ENCODE data around the gene APOL4. TPM values are rescaled to one million over a fixed set of nuclear protein-coding genes. Genes with fewer than 3 reads are reported as not detected.
"Not testable (repeated sequence)": the region's sequence is repeated elsewhere in the genome, so short reads cannot be mapped to it uniquely, and the experiment has no call there.

Gene APOL4
- total RNA-seq, 2 experiments from 2014 or later, result not detected

DNA sequence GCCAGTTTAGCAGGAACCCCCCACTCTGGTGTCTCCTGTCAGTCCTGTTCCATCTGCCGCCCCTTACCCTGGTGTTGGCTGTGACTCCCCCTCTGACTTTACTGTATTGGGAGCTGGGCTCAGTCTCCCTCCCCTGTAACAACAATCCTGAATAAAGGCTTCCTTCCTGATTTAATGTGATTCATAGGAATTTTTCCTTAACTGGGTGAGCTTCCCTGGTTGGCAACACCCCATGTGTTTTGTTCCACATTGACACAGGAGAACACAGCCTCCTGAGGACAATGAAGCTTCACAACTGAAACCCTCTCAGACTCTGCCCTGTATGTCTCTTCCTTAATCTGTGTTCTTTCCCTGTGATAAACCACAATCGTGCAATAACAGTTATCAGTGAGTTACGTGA, 8.4 kb downstream of the APOL4 start:
- DNase-seq (no peak), ATAC-seq (ENCODE audit: poor library complexity) (no peak)
- Histone ChIP-seq H3K9me3 (ENCODE audit: control insufficient read depth in 1 of 2, insufficient read depth in 1 of 2, low read length in 2 of 2) (no peaks in the 10 kb centered on the region), H3K4me3 (ENCODE audit: low read length) (no peak overlapping the region), H3K27ac (ENCODE audit: low read depth in 1 of 2, low read length in 2 of 2) (no peak overlapping the region), H3K4me1 (ENCODE audit: insufficient read depth, low read length) (peaks cover 9% of the 10 kb centered on the region), H3K27me3 (ENCODE audit: control insufficient read depth in 1 of 2, insufficient read depth in 2 of 2, low read length in 2 of 2) (peaks cover 0 to 2% of the 10 kb centered on the region in 2 experiments), H3K36me3 (ENCODE audit: insufficient read depth, low read length) (no peaks in the 10 kb centered on the region)
- Mint-ChIP-seq H3K4me1 (ENCODE audit: low read depth) (peaks cover 6% of the 10 kb centered on the region), H3K36me3 (ENCODE audit: low read depth) (no peaks in the 10 kb centered on the region), H3K9me3 (no peaks in the 10 kb centered on the region), H3K4me3 (no peak overlapping the region), H3K27me3 (peaks cover 13% of the 10 kb centered on the region), H3K27ac (no peak overlapping the region)
- POLR2A ChIA-PET, result no interaction called here
- TF ChIP-seq, protein P1, sequence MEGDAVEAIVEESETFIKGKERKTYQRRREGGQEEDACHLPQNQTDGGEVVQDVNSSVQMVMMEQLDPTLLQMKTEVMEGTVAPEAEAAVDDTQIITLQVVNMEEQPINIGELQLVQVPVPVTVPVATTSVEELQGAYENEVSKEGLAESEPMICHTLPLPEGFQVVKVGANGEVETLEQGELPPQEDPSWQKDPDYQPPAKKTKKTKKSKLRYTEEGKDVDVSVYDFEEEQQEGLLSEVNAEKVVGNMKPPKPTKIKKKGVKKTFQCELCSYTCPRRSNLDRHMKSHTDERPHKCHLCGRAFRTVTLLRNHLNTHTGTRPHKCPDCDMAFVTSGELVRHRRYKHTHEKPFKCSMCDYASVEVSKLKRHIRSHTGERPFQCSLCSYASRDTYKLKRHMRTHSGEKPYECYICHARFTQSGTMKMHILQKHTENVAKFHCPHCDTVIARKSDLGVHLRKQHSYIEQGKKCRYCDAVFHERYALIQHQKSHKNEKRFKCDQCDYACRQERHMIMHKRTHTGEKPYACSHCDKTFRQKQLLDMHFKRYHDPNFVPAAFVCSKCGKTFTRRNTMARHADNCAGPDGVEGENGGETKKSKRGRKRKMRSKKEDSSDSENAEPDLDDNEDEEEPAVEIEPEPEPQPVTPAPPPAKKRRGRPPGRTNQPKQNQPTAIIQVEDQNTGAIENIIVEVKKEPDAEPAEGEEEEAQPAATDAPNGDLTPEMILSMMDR (IDR thresholded peaks at IDR 0.05), result no peak
- intact Hi-C loops (cut with DNase I, micrococcal nuclease), result loop anchor here in 1 of 2 experiments (10.0 kb wide), 1 partner anchor 82 kb away; no protein-coding TSS in a partner anchor
- CTCF ChIA-PET, result no interaction called here

DNA sequence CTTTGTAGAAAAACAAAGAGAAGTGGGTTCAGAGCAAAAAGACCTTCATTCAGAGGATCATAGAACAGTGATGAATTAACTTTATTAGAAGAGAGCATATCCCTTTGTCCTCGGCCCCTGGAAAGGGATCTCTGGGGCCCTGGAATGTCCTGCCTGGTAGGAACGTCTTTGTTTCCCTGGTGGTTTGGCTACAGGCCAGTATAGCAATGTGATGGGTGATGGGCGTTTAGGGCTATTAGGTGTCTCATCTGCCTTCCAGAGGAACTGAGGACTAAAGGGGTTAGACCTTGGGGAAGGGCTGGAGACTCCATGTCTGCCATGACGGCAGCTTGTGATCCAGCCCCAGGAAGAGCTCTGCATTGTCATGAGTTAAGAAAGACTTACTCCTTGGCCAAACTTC, 9.1 kb downstream of the APOL4 start:
- Mint-ChIP-seq H3K4me3 (no peak overlapping the region), H3K27me3 (peaks cover 10% of the 10 kb centered on the region), H3K27ac (no peak overlapping the region), H3K36me3 (ENCODE audit: low read depth) (no peaks in the 10 kb centered on the region), H3K4me1 (ENCODE audit: low read depth) (peaks cover 4% of the 10 kb centered on the region), H3K9me3 (no peaks in the 10 kb centered on the region)
- H3K27ac ChIP-seq (ENCODE audit: low read depth in 1 of 2, low read length in 2 of 2), result no peak overlapping the region
- no peak for ATAC-seq (ENCODE audit: poor library complexity)
- peaks cover 8% of the 10 kb centered on the region for H3K4me1 ChIP-seq (ENCODE audit: insufficient read depth, low read length)
- intact Hi-C loops (cut with DNase I, micrococcal nuclease), result loop anchor here in 1 of 2 experiments (10.0 kb wide), 1 partner anchor 82 kb away; no protein-coding TSS in a partner anchor
- TF ChIP-seq, protein P1 (IDR thresholded peaks at IDR 0.05), result no peak
- no peak for DNase-seq
- H3K4me3 ChIP-seq (ENCODE audit: low read length), result no peak overlapping the region
- H3K27me3 ChIP-seq (ENCODE audit: control insufficient read depth in 1 of 2, insufficient read depth in 2 of 2, low read length in 2 of 2), result peaks cover 0 to 2% of the 10 kb centered on the region in 2 experiments
- ChIA-PET POLR2A (no interaction called here), CTCF (no interaction called here)
- H3K36me3 ChIP-seq (ENCODE audit: insufficient read depth, low read length), result no peaks in the 10 kb centered on the region
- no peaks in the 10 kb centered on the region for H3K9me3 ChIP-seq (ENCODE audit: control insufficient read depth in 1 of 2, insufficient read depth in 1 of 2, low read length in 2 of 2)

DNA sequence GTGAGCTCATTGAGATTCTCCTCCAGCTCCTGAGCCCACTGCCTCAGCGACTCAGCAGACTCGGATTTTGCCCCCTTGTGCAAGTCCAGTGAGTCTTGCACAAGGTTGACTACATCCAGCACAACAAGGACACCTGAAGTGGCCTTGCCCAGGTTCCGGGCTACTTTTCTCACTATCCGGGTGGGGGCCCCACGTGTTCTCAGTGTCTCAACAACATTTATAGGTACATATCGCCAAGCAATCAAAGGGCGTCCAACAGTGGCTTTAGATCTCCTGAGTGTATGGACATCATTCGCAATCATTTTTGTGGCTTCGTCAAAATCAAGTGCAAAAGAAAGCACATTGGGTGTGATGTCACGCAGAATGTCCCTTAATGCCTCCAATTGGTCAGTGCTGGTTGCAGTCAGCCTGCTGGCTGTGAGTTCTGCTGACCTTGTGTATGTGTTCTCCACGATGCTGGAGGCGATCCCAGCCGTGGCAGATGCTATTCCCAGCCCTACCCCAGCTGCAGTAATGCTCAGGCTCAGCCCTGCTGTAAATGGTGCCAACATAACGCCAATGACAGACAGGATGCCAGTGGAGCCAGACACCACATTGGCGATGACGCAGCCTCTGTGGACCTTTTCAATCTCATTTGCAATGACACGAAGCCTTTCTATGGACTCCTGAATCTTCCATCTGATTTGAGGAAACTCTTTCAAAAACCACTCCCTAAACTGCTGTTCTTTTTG, 10.3 kb downstream of the APOL4 start:
- H3K4me3 ChIP-seq (ENCODE audit: low read length), result no peak overlapping the region
- TF ChIP-seq, protein P1 (IDR thresholded peaks at IDR 0.05), result no peak
- no peaks in the 10 kb centered on the region for H3K36me3 ChIP-seq (ENCODE audit: insufficient read depth, low read length)
- H3K9me3 ChIP-seq (ENCODE audit: control insufficient read depth in 1 of 2, insufficient read depth in 1 of 2, low read length in 2 of 2), result no peaks in the 10 kb centered on the region
- intact Hi-C loops (cut with DNase I, micrococcal nuclease), result loop anchor here in 1 of 2 experiments (10.0 kb wide), 1 partner anchor 84 kb away; no protein-coding TSS in a partner anchor
- DNase-seq (no peak), ATAC-seq (ENCODE audit: poor library complexity) (no peak)
- Mint-ChIP-seq H3K4me3 (no peak overlapping the region), H3K9me3 (no peaks in the 10 kb centered on the region), H3K27me3 (peaks cover 6% of the 10 kb centered on the region), H3K36me3 (ENCODE audit: low read depth) (no peaks in the 10 kb centered on the region), H3K4me1 (ENCODE audit: low read depth) (no peaks in the 10 kb centered on the region), H3K27ac (no peak overlapping the region)
- ChIA-PET CTCF (no interaction called here), POLR2A (no interaction called here)
- H3K27me3 ChIP-seq (ENCODE audit: control insufficient read depth in 1 of 2, insufficient read depth in 2 of 2, low read length in 2 of 2), result peaks cover 0 to 2% of the 10 kb centered on the region in 2 experiments
- no peak overlapping the region for H3K27ac ChIP-seq (ENCODE audit: low read depth in 1 of 2, low read length in 2 of 2)
- no peaks in the 10 kb centered on the region for H3K4me1 ChIP-seq (ENCODE audit: insufficient read depth, low read length)

DNA sequence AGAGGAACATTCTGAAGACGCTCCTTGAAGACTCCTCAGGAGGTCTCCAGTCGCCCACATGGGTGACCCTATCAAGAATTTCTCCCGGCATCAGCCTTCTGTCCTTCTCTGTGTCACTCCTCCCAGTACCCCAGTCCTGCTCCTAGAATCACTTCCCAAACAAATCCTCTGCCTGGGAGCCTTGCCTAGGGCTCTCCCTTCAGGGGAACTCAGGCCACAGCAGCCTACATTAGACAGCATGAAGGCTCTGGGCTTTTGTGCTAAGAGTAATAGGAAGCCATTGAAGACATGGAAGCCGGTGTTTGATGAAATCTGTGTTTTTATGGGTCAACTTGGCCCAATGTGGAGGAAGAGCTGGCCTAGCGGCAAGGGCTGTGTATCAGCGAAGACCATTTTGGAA, 13.7 kb downstream of the APOL4 start:
- H3K9me3 ChIP-seq (ENCODE audit: control insufficient read depth in 1 of 2, insufficient read depth in 1 of 2, low read length in 2 of 2); ATAC-seq (ENCODE audit: poor library complexity); H3K4me3 ChIP-seq (ENCODE audit: low read length); H3K27me3 Mint-ChIP-seq; H3K27ac ChIP-seq (ENCODE audit: low read depth in 1 of 2, low read length in 2 of 2); H3K27me3 ChIP-seq (ENCODE audit: control insufficient read depth in 1 of 2, insufficient read depth in 2 of 2, low read length in 2 of 2); H3K4me1 Mint-ChIP-seq (ENCODE audit: low read depth); H3K4me1 ChIP-seq (ENCODE audit: insufficient read depth, low read length); DNase-seq; H3K36me3 Mint-ChIP-seq (ENCODE audit: low read depth); H3K4me3 Mint-ChIP-seq; POLR2A ChIA-PET; intact Hi-C loops (cut with DNase I, micrococcal nuclease); H3K9me3 Mint-ChIP-seq; CTCF ChIA-PET; H3K36me3 ChIP-seq (ENCODE audit: insufficient read depth, low read length); H3K27ac Mint-ChIP-seq: not testable (repeated sequence)
